Neural cell (in vitro differentiated cells): Measurements from ENCODE around the gene ROBO1.

Experiments
- CTCF ChIP-seq: fragments of 450-650 bp; IDR thresholded peaks from 2 replicates; pipeline ENCODE4 v1.5.1; 2014; ENCODE audit warnings: antibody characterized with exemption, mild to moderate bottlenecking, moderate library complexity; ENCODE audit not compliant: poor library complexity, severe bottlenecking
- EP300 ChIP-seq: fragments of 450-650 bp; conservative IDR thresholded peaks from 2 replicates; pipeline ENCODE4 v1.6.1; 2014; ENCODE audit warnings: antibody characterized with exemption, mild to moderate bottlenecking, moderate library complexity; ENCODE audit not compliant: poor library complexity, severe bottlenecking
- EZH2 ChIP-seq: fragments of 200-600, 300-800 bp; shearing (Covaris generic), sonication (generic); IDR thresholded peaks from 2 replicates; pipeline ENCODE4 v1.6.1; 2014; ENCODE audit warnings: antibody characterized with exemption, low read length, borderline replicate concordance, mild to moderate bottlenecking; ENCODE audit not compliant: insufficient read depth, poor library complexity, severe bottlenecking
- MXI1 ChIP-seq: fragments of 450-650 bp; conservative IDR thresholded peaks from 2 replicates; pipeline ENCODE4 v1.6.1; 2014; ENCODE audit warnings: antibody characterized with exemption, mild to moderate bottlenecking; ENCODE audit not compliant: poor library complexity, severe bottlenecking
- POLR2AphosphoS5 ChIP-seq: IDR thresholded peaks from 2 replicates; pipeline ENCODE4 v1.6.1; 2012
- RAD21 ChIP-seq: fragments of 450-650 bp; conservative IDR thresholded peaks from 2 replicates; pipeline ENCODE4 v1.6.1; 2014; ENCODE audit warnings: antibody characterized with exemption, mild to moderate bottlenecking, moderate library complexity
- REST ChIP-seq: IDR thresholded peaks from 2 replicates; pipeline ENCODE4 v1.6.1; 2012; ENCODE audit warnings: borderline replicate concordance
- SMC3 ChIP-seq: fragments of 450-650 bp; conservative IDR thresholded peaks from 2 replicates; pipeline ENCODE4 v1.6.1; 2014; ENCODE audit warnings: antibody characterized with exemption, mild to moderate bottlenecking, moderate library complexity; ENCODE audit not compliant: poor library complexity

GRCh38 chr3:79249701-79250100 is 518.1 kb downstream of the ROBO1 start:
- no peak for TF ChIP-seq POLR2AphosphoS5
- no peak for TF ChIP-seq CTCF
- no peak for TF ChIP-seq RAD21
- TF ChIP-seq REST = no peak
- no peak for TF ChIP-seq EP300
- no peak for TF ChIP-seq SMC3
- no peak for TF ChIP-seq EZH2
- TF ChIP-seq MXI1 = no peak
